HFFc6 (cell line): ENCODE data around the gene LYVE1. TPM values are rescaled to one million over a fixed set of nuclear protein-coding genes. Genes with fewer than 3 reads are reported as not detected.
"Not testable (repeated sequence)": the region's sequence is repeated elsewhere in the genome, so short reads cannot be mapped to it uniquely, and the experiment has no call there.

Experiments
- DNase-seq: peaks from one replicate; pipeline ENCODE4 v3.0.0-alpha.2; 2018
- H3K27ac Mint-ChIP-seq: 2 replicates; pipeline ENCODE4 v1.8.0; 2020; ENCODE audit warnings: mild to moderate bottlenecking, mixed read lengths
- H3K27me3 Mint-ChIP-seq: 2 replicates; pipeline ENCODE4 v1.8.0; 2021; ENCODE audit warnings: mild to moderate bottlenecking, moderate library complexity, mixed read lengths; ENCODE audit not compliant: insufficient read depth
- H3K36me3 Mint-ChIP-seq: 2 replicates; pipeline ENCODE4 v1.8.0; 2021; ENCODE audit warnings: low read depth, mixed read lengths
- H3K4me1 Mint-ChIP-seq: 2 replicates; pipeline ENCODE4 v1.8.0; 2020; ENCODE audit warnings: low read depth, mixed read lengths
- H3K4me3 Mint-ChIP-seq: 2 replicates; pipeline ENCODE4 v1.8.0; 2020; ENCODE audit warnings: mild to moderate bottlenecking, moderate library complexity, mixed read lengths
- H3K9me3 Mint-ChIP-seq: 2 replicates; pipeline ENCODE4 v1.8.0; 2020; ENCODE audit warnings: mild to moderate bottlenecking, mixed read lengths
- total RNA-seq, 6 experiments: library from RNA; stranded (reverse); fragmentation: NEBNext Ultra II Directional; extraction: Animal tissue kit (Norgen Biotek cat#: 25700); gene quantifications; 2 replicates in 1 of 6; 3 replicates in 5 of 6; pipeline ENCODE4 v1.2.3, GENCODE V29; 2021
- TF ChIP-seq, protein P1 (sequence below): fragments of 200-600 bp; sonication (generic); IDR thresholded peaks from 2 replicates; pipeline ENCODE4 v1.5.0; 2021; ENCODE audit warnings: antibody characterized with exemption, mild to moderate bottlenecking

Gene LYVE1
- total RNA-seq, 6 experiments from 2014 or later = 0.09 TPM; not detected in 5

DNA sequence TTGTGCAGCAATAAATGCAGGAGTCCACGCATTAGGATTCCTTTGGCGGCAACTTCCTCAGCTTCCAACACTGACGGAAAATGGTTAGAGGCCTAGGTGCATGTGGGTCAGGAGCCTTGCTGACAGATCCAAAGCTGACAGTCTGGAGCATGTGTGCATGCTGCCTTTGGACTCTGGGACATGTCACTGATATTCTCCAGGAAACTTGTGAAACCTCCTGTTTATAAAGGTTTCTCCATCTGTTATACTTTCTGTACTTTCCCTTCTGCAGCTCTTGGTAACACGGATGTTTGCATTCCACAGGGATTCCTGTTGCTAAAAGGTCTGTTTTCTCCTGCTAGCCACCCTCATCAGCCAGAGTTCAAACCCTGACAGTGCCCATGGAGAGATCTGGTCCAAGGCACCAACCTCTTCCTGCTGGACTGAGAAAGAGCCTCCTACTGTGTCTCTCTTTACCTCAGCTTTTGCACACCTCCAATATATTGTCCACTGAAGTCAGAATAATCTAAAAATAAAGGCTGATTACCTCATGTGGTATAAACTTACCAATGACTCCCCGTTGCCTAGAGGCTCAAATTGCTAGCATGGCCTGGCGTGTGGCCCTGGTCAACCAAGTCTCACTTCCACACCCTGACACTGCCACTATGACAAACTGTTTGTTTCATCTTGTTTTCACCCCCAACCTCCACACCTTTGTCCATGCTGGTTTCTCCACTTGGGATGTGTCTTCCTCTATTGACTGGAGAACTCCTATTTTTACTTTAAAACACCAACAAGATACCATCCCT, 31.1 kb upstream of the LYVE1 start:
- Mint-ChIP-seq H3K36me3 (peaks cover 46% of the 10 kb centered on the region), H3K4me3 (no peak overlapping the region), H3K27me3 (no peaks in the 10 kb centered on the region; the same call in 1 of the 2 replicates), H3K9me3 (no peaks in the 10 kb centered on the region; the same call in 1 of the 2 replicates), H3K4me1 (peaks cover 27% of the 10 kb centered on the region), H3K27ac (peak overlapping the region; percentile 10; the same call in 1 of the 2 replicates)
- DNase-seq = no peak
- TF ChIP-seq, protein P1, sequence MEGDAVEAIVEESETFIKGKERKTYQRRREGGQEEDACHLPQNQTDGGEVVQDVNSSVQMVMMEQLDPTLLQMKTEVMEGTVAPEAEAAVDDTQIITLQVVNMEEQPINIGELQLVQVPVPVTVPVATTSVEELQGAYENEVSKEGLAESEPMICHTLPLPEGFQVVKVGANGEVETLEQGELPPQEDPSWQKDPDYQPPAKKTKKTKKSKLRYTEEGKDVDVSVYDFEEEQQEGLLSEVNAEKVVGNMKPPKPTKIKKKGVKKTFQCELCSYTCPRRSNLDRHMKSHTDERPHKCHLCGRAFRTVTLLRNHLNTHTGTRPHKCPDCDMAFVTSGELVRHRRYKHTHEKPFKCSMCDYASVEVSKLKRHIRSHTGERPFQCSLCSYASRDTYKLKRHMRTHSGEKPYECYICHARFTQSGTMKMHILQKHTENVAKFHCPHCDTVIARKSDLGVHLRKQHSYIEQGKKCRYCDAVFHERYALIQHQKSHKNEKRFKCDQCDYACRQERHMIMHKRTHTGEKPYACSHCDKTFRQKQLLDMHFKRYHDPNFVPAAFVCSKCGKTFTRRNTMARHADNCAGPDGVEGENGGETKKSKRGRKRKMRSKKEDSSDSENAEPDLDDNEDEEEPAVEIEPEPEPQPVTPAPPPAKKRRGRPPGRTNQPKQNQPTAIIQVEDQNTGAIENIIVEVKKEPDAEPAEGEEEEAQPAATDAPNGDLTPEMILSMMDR = no peak

DNA sequence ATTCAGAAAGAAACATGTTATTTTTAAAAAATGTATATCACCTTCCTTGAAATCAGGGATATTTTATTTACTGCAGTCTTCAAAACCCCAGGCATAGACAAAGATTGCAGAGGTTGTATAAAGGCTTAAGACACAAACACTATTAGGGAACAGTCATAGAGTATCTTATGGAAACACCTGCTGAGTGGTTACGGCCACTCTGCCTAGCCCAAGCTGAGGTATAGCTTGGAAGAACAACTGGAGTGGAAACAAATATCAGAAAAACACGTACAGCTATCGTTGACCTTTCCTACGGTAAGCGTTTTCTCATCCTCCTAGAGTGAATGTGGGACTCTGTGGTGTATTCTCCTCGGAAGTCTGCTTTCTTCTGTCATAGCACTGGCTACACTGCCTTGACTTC, 30.4 kb upstream of the LYVE1 start:
- no peaks in the 10 kb centered on the region; the same call in 1 of the 2 replicates for H3K27me3 Mint-ChIP-seq
- H3K4me1 Mint-ChIP-seq = peaks cover 30% of the 10 kb centered on the region
- peaks cover 47% of the 10 kb centered on the region for H3K36me3 Mint-ChIP-seq
- TF ChIP-seq, protein P1 = no peak
- no peak overlapping the region for H3K27ac Mint-ChIP-seq
- DNase-seq = no peak
- H3K9me3 Mint-ChIP-seq = no peaks in the 10 kb centered on the region; the same call in 1 of the 2 replicates
- H3K4me3 Mint-ChIP-seq = no peak overlapping the region

DNA sequence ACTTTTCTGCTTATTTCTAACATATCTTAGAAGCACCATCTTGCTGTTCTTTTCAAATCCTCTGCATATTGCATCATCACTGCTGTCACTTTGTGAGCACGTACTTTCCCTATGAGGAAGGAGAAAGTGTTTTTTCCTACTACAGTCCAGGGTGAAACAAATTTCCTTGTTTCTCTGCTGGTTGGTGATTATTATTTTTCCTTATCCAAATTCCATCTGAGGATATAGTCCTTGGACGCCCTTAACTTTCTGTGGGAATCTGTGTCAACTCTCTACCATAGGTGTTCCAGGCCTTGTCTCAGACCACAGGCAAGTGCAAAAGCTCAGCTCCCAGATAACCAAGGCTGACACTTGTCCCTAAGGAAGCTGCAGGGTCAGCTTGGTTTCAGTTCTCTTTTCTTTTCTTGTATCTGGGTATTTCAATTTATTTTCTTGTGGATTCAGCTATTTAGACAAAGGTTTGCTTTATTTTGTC, 29.4 kb upstream of the LYVE1 start:
- DNase-seq = no peak
- Mint-ChIP-seq H3K4me3 (no peak overlapping the region), H3K27ac (no peak overlapping the region), H3K4me1 (peaks cover 39% of the 10 kb centered on the region), H3K27me3 (peaks cover 1% of the 10 kb centered on the region), H3K36me3 (peaks cover 54% of the 10 kb centered on the region), H3K9me3 (no peaks in the 10 kb centered on the region; the same call in 1 of the 2 replicates)
- TF ChIP-seq, protein P1 = no peak

DNA sequence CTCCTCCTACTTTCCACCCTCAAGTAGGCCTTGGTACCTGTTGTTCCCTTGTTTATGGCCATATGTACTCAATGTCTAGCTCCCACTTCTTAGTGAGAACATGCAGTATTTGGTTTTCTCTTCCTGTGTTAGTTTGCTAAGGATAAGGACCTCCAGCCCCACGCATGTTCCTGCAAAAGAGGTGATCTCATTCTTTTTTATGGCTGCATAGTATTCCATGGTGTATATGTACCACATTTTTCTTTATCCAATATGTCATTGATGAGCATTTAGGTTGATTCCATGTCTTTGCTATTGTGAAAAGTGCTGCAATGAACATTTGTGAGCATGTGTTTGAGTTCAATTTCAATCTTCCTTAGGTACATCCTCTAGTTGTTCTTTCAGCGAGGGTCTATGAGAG, 27.4 kb upstream of the LYVE1 start:
- DNase-seq, H3K27ac Mint-ChIP-seq, H3K27me3 Mint-ChIP-seq, H3K9me3 Mint-ChIP-seq, H3K4me3 Mint-ChIP-seq: not testable (repeated sequence)
- peaks cover 59% of the 10 kb centered on the region for H3K4me1 Mint-ChIP-seq
- H3K36me3 Mint-ChIP-seq = peaks cover 45% of the 10 kb centered on the region

DNA sequence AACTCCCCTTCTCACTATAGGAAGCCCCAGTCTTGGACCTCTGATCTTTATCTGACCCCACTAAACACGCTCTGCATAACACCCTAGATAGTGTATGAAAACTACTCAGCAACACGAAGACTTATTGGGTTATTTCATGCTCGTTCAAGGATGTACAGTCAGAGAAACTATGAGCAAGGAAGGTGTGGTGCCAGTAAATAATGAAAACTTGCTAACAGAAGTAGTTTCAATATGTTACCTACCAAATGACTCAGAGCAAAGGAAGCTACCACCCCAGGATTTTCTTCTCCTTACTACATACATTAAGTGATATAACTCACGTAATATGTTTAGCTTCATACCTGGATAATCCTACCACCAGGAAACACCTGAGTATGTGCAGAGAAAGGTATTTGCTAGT, 25.9 kb upstream of the LYVE1 start:
- H3K27me3 Mint-ChIP-seq = peaks cover 1% of the 10 kb centered on the region
- H3K4me1 Mint-ChIP-seq = peaks cover 62% of the 10 kb centered on the region
- DNase-seq = no peak
- H3K4me3 Mint-ChIP-seq = no peak overlapping the region
- H3K9me3 Mint-ChIP-seq = no peaks in the 10 kb centered on the region; the same call in 1 of the 2 replicates
- H3K27ac Mint-ChIP-seq = no peak overlapping the region
- TF ChIP-seq, protein P1 = no peak
- H3K36me3 Mint-ChIP-seq = peaks cover 47% of the 10 kb centered on the region

DNA sequence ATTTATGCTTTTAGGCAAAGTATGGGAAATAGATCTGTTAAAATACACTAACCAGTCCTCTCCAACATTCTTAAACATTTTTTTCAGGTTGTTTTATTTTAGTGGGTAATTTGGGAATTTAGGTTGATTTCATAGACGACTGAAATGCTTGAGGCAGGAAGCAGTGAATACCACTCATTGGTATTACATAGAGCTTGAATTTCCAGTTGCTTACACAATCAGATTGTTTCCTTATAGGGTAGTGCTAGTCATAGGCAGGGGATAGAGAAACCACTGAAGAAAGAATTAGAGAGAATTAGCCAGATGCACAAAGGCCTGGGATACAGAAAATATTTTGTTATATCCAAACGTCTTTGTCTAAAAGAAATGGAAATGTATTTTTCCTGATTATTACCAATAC, 23.9 kb upstream of the LYVE1 start:
- TF ChIP-seq, protein P1 = no peak
- Mint-ChIP-seq H3K4me3 (no peak overlapping the region; the same call in 1 of the 2 replicates), H3K9me3 (no peaks in the 10 kb centered on the region; the same call in 1 of the 2 replicates), H3K36me3 (peaks cover 49% of the 10 kb centered on the region), H3K27ac (peak overlapping the region; percentile 81), H3K27me3 (peaks cover 1% of the 10 kb centered on the region), H3K4me1 (peaks cover 75% of the 10 kb centered on the region)
- peak; percentile 88 for DNase-seq
